Aorta (tissue), 5 donors: ENCODE data around the gene CDH11. TPM values are rescaled to one million over a fixed set of nuclear protein-coding genes. Genes with fewer than 3 reads are reported as not detected.

Source experiments
- ATAC-seq: fragments of 200-7000 bp; cut with Tn5 transposase; one replicate; pipeline ENCODE4 v1.9.1; 2022; ENCODE audit warnings: moderate library complexity; ENCODE audit not compliant: low FRiP score
- DNase-seq, 2 donors: peaks; one replicate each; pipeline ENCODE4 v3.0.0-alpha.2; 2020
- H3K27ac ChIP-seq, 2 donors: one replicate each; pipeline ENCODE4 v1.5.1; 2013; ENCODE audit warnings: low read length in 2 of 2, mild to moderate bottlenecking in 2 of 2, moderate library complexity in 2 of 2, control low read depth in 1 of 2, inconsistent platforms in 1 of 2, low read depth in 1 of 2
- H3K27me3 ChIP-seq, 2 donors: one replicate each; pipeline ENCODE4 v1.6.1; 2013; ENCODE audit warnings: control low read depth in 1 of 2, low read length in 1 of 2, mild to moderate bottlenecking in 1 of 2, moderate library complexity in 1 of 2; ENCODE audit not compliant: insufficient read depth in 2 of 2, control insufficient read depth in 1 of 2
- H3K36me3 ChIP-seq, 2 donors: one replicate each; pipeline ENCODE4 v1.6.1; 2013; ENCODE audit warnings: control low read depth in 1 of 2, low read length in 1 of 2, mild to moderate bottlenecking in 1 of 2; ENCODE audit not compliant: insufficient read depth in 2 of 2, control insufficient read depth in 1 of 2
- H3K4me1 ChIP-seq, 2 donors: one replicate each; pipeline ENCODE4 v1.6.1; 2013; ENCODE audit warnings: low read length in 2 of 2, control low read depth in 1 of 2, mild to moderate bottlenecking in 1 of 2, moderate library complexity in 1 of 2; ENCODE audit not compliant: insufficient read depth in 2 of 2, control insufficient read depth in 1 of 2
- H3K4me3 ChIP-seq, 2 donors: one replicate each; pipeline ENCODE4 v1.5.1; 2013; ENCODE audit warnings: low read length in 2 of 2, control low read depth in 1 of 2, mild to moderate bottlenecking in 1 of 2
- H3K9me3 ChIP-seq: one replicate; pipeline ENCODE4 v1.6.1; 2013; ENCODE audit warnings: mild to moderate bottlenecking, low read length; ENCODE audit not compliant: control insufficient read depth
- WGBS, 2 donors: extraction: QIAGEN DNeasy Blood & Tissue Kit; methylation state at CpG; one replicate each; pipeline ENCODE4 v1.1.7; 2013; 5-methylcytosine and 5-hydroxymethylcytosine counted together
- intact Hi-C, 2 donors: fragments of 100-400 bp; cut with DNase I; formaldehyde crosslinking; loops; one replicate each; pipeline versions ENCODE4 v1.14.2 to v1.15.0; 2022
- polyA plus RNA-seq, 2 donors: library from polyadenylated mRNA; stranded (reverse); fragments of 200-250 nt; gene quantifications; one replicate each; pipeline ENCODE4 v1.2.3, GENCODE V29; 2013
- total RNA-seq, 2 donors: library from RNA; stranded (reverse); fragmentation: NEBNext Ultra II Directional; extraction: Animal tissue kit (Norgen Biotek cat#: 25700); gene quantifications; one replicate each; pipeline ENCODE4 v1.2.1, GENCODE V29; 2021
- donor health status: healthy with polysubstance abuse.
- donor health status: Bipolar disorder and iron deficiency.
- donor health status: DM: no; HTN: no; CAD: no.
- donor health status: DM: no; HTN: no; CAD: no.
- donor health status: DM: yes; HTN: yes; CAD: no.

CDH11 gene
- total and polyA plus RNA-seq, 4 donors = 11.9 to 182 (median 51.9) TPM

GRCh38 chr16:65061935-65062518 lies 59.8 kb downstream of the CDH11 start:
- Histone ChIP-seq H3K27me3 (no peaks in the 10 kb centered on the region), H3K36me3 (no peaks in the 10 kb centered on the region), H3K27ac (no peak overlapping the region), H3K4me1 (peaks cover 0 to 1% of the 10 kb centered on the region in 2 donors), H3K4me3 (no peak overlapping the region), H3K9me3 (no peaks in the 10 kb centered on the region)
- 51 to 60% methylated on average over 5 of the region's 5 CpGs for WGBS, 2 donors
- ATAC-seq = no peak
- intact Hi-C loops = no loop called here
- DNase-seq = no peak

DNA sequence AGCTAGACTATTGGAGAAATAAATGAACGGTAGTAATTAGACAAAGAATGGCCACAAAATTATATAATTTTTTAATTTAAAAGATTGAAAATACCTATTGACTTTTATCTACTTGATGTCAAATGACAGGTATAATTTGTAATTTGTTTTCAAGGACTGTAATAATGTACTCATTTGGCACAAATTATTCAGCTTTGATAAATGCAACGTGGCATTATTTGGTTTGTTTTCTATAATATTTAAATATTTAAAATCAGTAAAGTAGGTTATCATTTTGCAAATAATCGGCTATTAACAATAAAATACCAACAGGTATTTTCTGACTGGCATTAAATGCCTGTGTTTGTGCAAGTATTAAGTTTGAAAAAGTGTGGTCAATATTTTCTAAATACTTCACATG lies 60.6 kb downstream of the CDH11 start:
- peaks cover 0 to 1% of the 10 kb centered on the region in 2 donors for H3K4me1 ChIP-seq
- no peaks in the 10 kb centered on the region for H3K27me3 ChIP-seq
- H3K27ac ChIP-seq = no peak overlapping the region
- 84 to 89% methylated on average over 3 of the region's 3 CpGs for WGBS, 2 donors
- ATAC-seq (no peak), DNase-seq (no peak)
- intact Hi-C loops = no loop called here
- H3K4me3 ChIP-seq = no peak overlapping the region
- H3K36me3 ChIP-seq = no peaks in the 10 kb centered on the region
- H3K9me3 ChIP-seq = no peaks in the 10 kb centered on the region

- Histone ChIP-seq H3K4me1 (peaks cover 0 to 1% of the 10 kb centered on the region in 2 donors), H3K27ac (no peak overlapping the region), H3K36me3 (no peaks in the 10 kb centered on the region), H3K4me3 (no peak overlapping the region), H3K9me3 (no peaks in the 10 kb centered on the region), H3K27me3 (no peaks in the 10 kb centered on the region)
- WGBS, 2 donors = 81 to 82% methylated on average over 15 of the region's 15 CpGs
- ATAC-seq (no peak), DNase-seq (no peak)
- intact Hi-C loops = no loop called here
Observed at GRCh38 chr16:65059406-65059980, 62.4 kb downstream of the CDH11 start.

DNA sequence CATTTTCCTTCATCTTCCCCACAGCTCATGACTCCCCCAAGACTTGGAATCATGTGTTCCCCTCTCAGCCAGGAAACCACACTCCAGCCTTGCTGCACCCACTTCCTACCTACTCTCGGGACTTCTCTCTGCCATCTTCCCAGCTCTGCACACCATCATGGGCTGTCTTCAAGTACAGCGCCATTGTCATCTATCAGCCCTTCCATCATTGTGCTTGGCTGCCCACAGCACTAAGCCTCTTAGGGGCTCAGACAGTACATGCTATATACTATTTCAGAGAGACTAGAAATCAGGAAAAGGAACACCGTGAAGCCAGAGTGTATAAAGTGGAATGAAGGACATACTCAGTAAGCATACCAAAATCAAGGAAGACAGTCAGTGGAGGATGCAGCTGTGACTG lies 64.7 kb downstream of the CDH11 start:
- WGBS, 2 donors = 93% methylated on average over 3 of the region's 3 CpGs
- Histone ChIP-seq H3K9me3 (no peaks in the 10 kb centered on the region), H3K27me3 (no peaks in the 10 kb centered on the region), H3K4me1 (peaks cover 0 to 1% of the 10 kb centered on the region in 2 donors), H3K36me3 (no peaks in the 10 kb centered on the region), H3K27ac (no peak overlapping the region), H3K4me3 (no peak overlapping the region)
- intact Hi-C loops = no loop called here
- DNase-seq (no peak), ATAC-seq (no peak)

DNA sequence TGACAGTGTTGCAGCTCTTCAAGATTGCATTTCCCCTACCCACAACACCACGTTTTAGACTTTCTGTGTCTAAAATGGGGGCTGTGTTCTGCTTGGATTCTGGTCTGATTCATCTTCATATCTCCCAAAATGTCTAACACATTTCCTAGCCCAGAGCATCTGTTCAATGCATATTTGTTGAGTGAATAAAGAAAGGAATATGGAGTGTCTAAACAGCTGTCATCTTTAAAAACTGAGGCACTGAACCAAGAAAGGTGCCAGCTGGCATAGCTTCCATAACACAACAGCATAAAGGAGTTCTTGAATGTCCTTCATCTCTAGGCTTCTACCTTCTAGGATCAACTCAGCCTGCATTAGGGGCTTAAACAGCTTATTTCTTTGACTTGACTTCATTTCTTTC lies 67.4 kb downstream of the CDH11 start:
- no peak for DNase-seq
- WGBS, 2 donors = 59 to 62% methylated on average over 1 of the region's 1 CpG
- Histone ChIP-seq H3K9me3 (no peaks in the 10 kb centered on the region), H3K4me1 (peaks cover 0 to 1% of the 10 kb centered on the region in 2 donors), H3K36me3 (peaks cover 4 to 11% of the 10 kb centered on the region in 2 donors), H3K27me3 (no peaks in the 10 kb centered on the region), H3K4me3 (no peak overlapping the region), H3K27ac (no peak overlapping the region)
- intact Hi-C loops = no loop called here
- no peak for ATAC-seq

DNA sequence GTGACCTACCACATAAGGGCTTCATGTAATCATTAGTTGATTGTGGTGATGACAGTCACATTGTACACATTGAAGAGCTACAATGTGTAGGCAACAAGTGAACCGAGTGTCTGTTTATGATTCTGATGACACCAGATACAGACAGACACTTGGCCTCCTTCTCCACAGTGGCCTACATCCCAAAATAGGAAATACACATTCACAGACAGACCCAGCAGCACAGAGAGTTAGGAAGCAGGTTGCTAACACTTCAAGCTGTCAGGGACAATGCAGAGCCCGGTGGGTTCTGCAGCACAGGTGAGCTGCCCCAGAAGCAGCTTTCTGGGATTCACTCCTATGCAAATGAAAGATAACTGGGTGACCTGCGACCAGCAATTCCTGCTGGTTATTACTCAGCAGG lies 72.2 kb downstream of the CDH11 start:
- 73 to 74% methylated on average over 3 of the region's 3 CpGs for WGBS, 2 donors
- H3K4me1 ChIP-seq = peaks cover 0 to 3% of the 10 kb centered on the region in 2 donors
- H3K27me3 ChIP-seq = no peaks in the 10 kb centered on the region
- DNase-seq = no peak
- no peaks in the 10 kb centered on the region for H3K9me3 ChIP-seq
- intact Hi-C loops = no loop called here
- ATAC-seq = no peak
- peaks cover 13% of the 10 kb centered on the region in 2 donors for H3K36me3 ChIP-seq
- H3K4me3 ChIP-seq = no peak overlapping the region
- peak overlapping the region in 1 of 2 donors; percentile 51 for H3K27ac ChIP-seq

- intact Hi-C loops = no loop called here
- no peaks in the 10 kb centered on the region for H3K9me3 ChIP-seq
- WGBS, 2 donors = 95% methylated on average over 7 of the region's 7 CpGs
- peaks cover 2 to 3% of the 10 kb centered on the region in 2 donors for H3K4me1 ChIP-seq
- H3K4me3 ChIP-seq = no peak overlapping the region
- H3K36me3 ChIP-seq = peaks cover 8 to 13% of the 10 kb centered on the region in 2 donors
- no peak overlapping the region for H3K27ac ChIP-seq
- DNase-seq (no peak), ATAC-seq (no peak)
- no peaks in the 10 kb centered on the region for H3K27me3 ChIP-seq
Observed at GRCh38 chr16:65045961-65046360, 75.9 kb downstream of the CDH11 start.

- no peak for ATAC-seq
- H3K27me3 ChIP-seq = no peaks in the 10 kb centered on the region
- intact Hi-C loops = no loop called here
- H3K27ac ChIP-seq = no peak overlapping the region
- peaks cover 3% of the 10 kb centered on the region in 2 donors for H3K4me1 ChIP-seq
- no peaks in the 10 kb centered on the region for H3K9me3 ChIP-seq
- WGBS, 2 donors = 19 to 26% methylated on average over 5 of the region's 5 CpGs
- peaks cover 2 to 11% of the 10 kb centered on the region in 2 donors for H3K36me3 ChIP-seq
- H3K4me3 ChIP-seq = no peak overlapping the region
- DNase-seq = no peak
Observed at GRCh38 chr16:65044873-65045272, 77.0 kb downstream of the CDH11 start.

- DNase-seq (no peak), ATAC-seq (no peak)
- peaks cover 2 to 8% of the 10 kb centered on the region in 2 donors for H3K36me3 ChIP-seq
- no peaks in the 10 kb centered on the region for H3K9me3 ChIP-seq
- WGBS, 2 donors = 92 to 94% methylated on average over 2 of the region's 2 CpGs
- no peak overlapping the region for H3K27ac ChIP-seq
- intact Hi-C loops = no loop called here
- H3K27me3 ChIP-seq = no peaks in the 10 kb centered on the region
- H3K4me3 ChIP-seq = no peak overlapping the region
- H3K4me1 ChIP-seq = peaks cover 3% of the 10 kb centered on the region in 2 donors
Observed at GRCh38 chr16:65044026-65044425, 77.8 kb downstream of the CDH11 start.
